ENCODE data around the gene MGMT.

- TF ChIP-seq CTCF (IDR thresholded peaks at IDR 0.05) (no peak), POLR2A (IDR thresholded peaks at IDR 0.05) (no peak), POLR2AphosphoS5 (IDR thresholded peaks at IDR 0.05) (no peak), EP300 (IDR thresholded peaks at IDR 0.05) (no peak)
Observed at GRCh38 chr10:129742742-129743550, 275.9 kb downstream of the MGMT start.
